Endothelial cell of umbilical vein (primary cell): Measurements from ENCODE around the gene PCDHA10. TPM values are rescaled to one million over a fixed set of nuclear protein-coding genes. Genes with fewer than 3 reads are reported as not detected.
"Not testable (repeated sequence)": the region's sequence is repeated elsewhere in the genome, so short reads cannot be mapped to it uniquely, and the experiment has no call there.

Source experiments
- BruUV-seq: library from RNA; stranded (reverse); fragments of 400-500 nt; replicated peaks from 2 replicates; lab custom pipeline; 2021; lab: Mats Ljungman, UMichigan
- CTCF ChIA-PET: fragments of 300-600, 350-600 bp; sonication (Branson Sonifier 250); formaldehyde crosslinking; loops from one replicate; lab custom pipeline; 2021; ENCODE audit warnings: antibody characterized with exemption, inconsistent platforms; lab: Charles Lee
- POLR2A ChIA-PET: fragments of 300-600, 350-600 bp; sonication (Branson Sonifier 250); formaldehyde crosslinking; loops from one replicate; lab custom pipeline; 2021; ENCODE audit warnings: antibody characterized with exemption, inconsistent platforms; lab: Charles Lee
- DNase-seq: peaks from one replicate; pipeline ENCODE4 v3.0.0-alpha.2; 2011; ENCODE audit warnings: low read depth, low spot score
- FAIRE-seq: peaks from 2 replicates; lab custom pipeline; 2011; peaks lifted over from hg19 to GRCh38; lab: Jason Lieb, UNC
- H2AFZ ChIP-seq: 2 replicates; pipeline ENCODE4 v1.6.0; 2012; ENCODE audit warnings: low read depth, low read length, control low read depth, inconsistent platforms
- H3K27ac ChIP-seq: 2 replicates; pipeline ENCODE4 v1.5.1; 2011; ENCODE audit warnings: low read depth, mild to moderate bottlenecking, control low read depth, low read length, moderate library complexity; ENCODE audit not compliant: insufficient read depth
- H3K27me3 ChIP-seq, 2 experiments: 2 replicates each; pipeline versions ENCODE4 v1.6.0 to v1.6.1; 2011; ENCODE audit warnings: low read length in 2 of 2, mixed read lengths in 1 of 2; ENCODE audit not compliant: control insufficient read depth in 2 of 2, insufficient read depth in 2 of 2
- H3K36me3 ChIP-seq, 2 experiments: 2 replicates in 1 of 2; 3 replicates in 1 of 2; pipeline ENCODE4 v1.5.1; 2011; ENCODE audit warnings: low read length in 2 of 2, mild to moderate bottlenecking in 1 of 2, moderate library complexity in 1 of 2; ENCODE audit not compliant: control insufficient read depth in 2 of 2, insufficient read depth in 2 of 2; ENCODE audit errors: extremely low read depth in 1 of 2
- H3K4me1 ChIP-seq: 3 replicates; pipeline ENCODE4 v1.5.1; 2011; ENCODE audit warnings: mild to moderate bottlenecking, low read length; ENCODE audit not compliant: control insufficient read depth, insufficient read depth; ENCODE audit errors: extremely low read depth
- H3K4me2 ChIP-seq: 2 replicates; pipeline ENCODE4 v1.6.1; 2011; ENCODE audit warnings: low read length, control low read depth, mixed read lengths; ENCODE audit not compliant: insufficient read depth
- H3K4me3 ChIP-seq, 3 experiments: fragments of 200-600 bp in 1 of 3; sonication (generic), shearing (Covaris generic) in 1 of 3; replicated peaks in 1 of 3; 2 replicates each; pipeline ENCODE4 v1.5.1; 2011 to 2016; ENCODE audit warnings: control low read depth in 3 of 3, low read length in 3 of 3, mild to moderate bottlenecking in 2 of 3, inconsistent platforms in 1 of 3, low read depth in 1 of 3, moderate library complexity in 1 of 3; ENCODE audit not compliant: insufficient read depth in 1 of 3
- H3K79me2 ChIP-seq: 2 replicates; pipeline ENCODE4 v1.6.0; 2012; ENCODE audit warnings: low read length, inconsistent platforms; ENCODE audit not compliant: control insufficient read depth, insufficient read depth
- H3K9ac ChIP-seq: replicated peaks from 2 replicates; pipeline ENCODE3; 2011; ENCODE audit warnings: low read length, control low read depth; ENCODE audit not compliant: insufficient read depth; ENCODE audit errors: extremely low read depth
- H3K9me1 ChIP-seq: replicated peaks from 3 replicates; pipeline ENCODE4 v1.6.0; 2011; ENCODE audit warnings: mild to moderate bottlenecking, low read length; ENCODE audit not compliant: control insufficient read depth, insufficient read depth; ENCODE audit errors: extremely low read depth
- H3K9me3 ChIP-seq: replicated peaks from 2 replicates; pipeline ENCODE4 v1.5.1; 2012; ENCODE audit warnings: low read length, inconsistent platforms; ENCODE audit not compliant: control insufficient read depth, insufficient read depth
- H4K20me1 ChIP-seq: replicated peaks from 2 replicates; pipeline ENCODE3; 2011; ENCODE audit warnings: mild to moderate bottlenecking, low read length; ENCODE audit not compliant: control insufficient read depth, insufficient read depth; ENCODE audit errors: extremely low read depth
- EZH2 ChIP-seq: IDR thresholded peaks from 2 replicates; pipeline ENCODE4 v1.6.1; 2012; ENCODE audit warnings: borderline replicate concordance, low read depth, mild to moderate bottlenecking, moderate library complexity, low read length, inconsistent platforms; ENCODE audit not compliant: severe bottlenecking
- FOS ChIP-seq: IDR thresholded peaks from 2 replicates; pipeline ENCODE4 v1.6.1; 2011; ENCODE audit warnings: mild to moderate bottlenecking, low read length, moderate library complexity, borderline replicate concordance; ENCODE audit not compliant: insufficient read depth
- GATA2 ChIP-seq: IDR thresholded peaks from 2 replicates; pipeline ENCODE4 v1.7.0; 2011; ENCODE audit warnings: low read depth, mild to moderate bottlenecking, moderate library complexity, mixed read lengths, low read length; ENCODE audit not compliant: insufficient read length, insufficient read depth
- JUN ChIP-seq: IDR thresholded peaks from 2 replicates; pipeline ENCODE4 v1.6.1; 2011; ENCODE audit warnings: borderline replicate concordance, low read depth; ENCODE audit not compliant: insufficient read length, insufficient read depth
- MYC ChIP-seq: IDR thresholded peaks from one replicate; pipeline ENCODE4 v1.6.1; 2011; ENCODE audit warnings: mild to moderate bottlenecking, low read depth, low read length
- POLR2A ChIP-seq: IDR thresholded peaks from 2 replicates; pipeline ENCODE4 v1.6.1; 2012; ENCODE audit warnings: low read depth, mild to moderate bottlenecking, control low read depth, low read length
- POLR2AphosphoS5 ChIP-seq: IDR thresholded peaks from 2 replicates; pipeline ENCODE4 v1.6.1; 2012; ENCODE audit warnings: low read depth, mild to moderate bottlenecking, control low read depth, low read length, moderate library complexity; ENCODE audit not compliant: insufficient read depth
- dilution Hi-C: fragments of 300-500 bp; cut with MboI; formaldehyde crosslinking; loops from one replicate; pipeline ENCODE4 v1.15.0; 2019; ENCODE audit warnings: low sequenced_read_pairs; ENCODE audit not compliant: extremely low pct_ligation_motif_present
- intact Hi-C: fragments of 100-400 bp; cut with micrococcal nuclease; formaldehyde crosslinking; loops from one replicate; pipeline ENCODE4 v1.10.0; 2022
- polyA plus RNA-seq, 4 experiments: library from polyadenylated mRNA; depleted of rRNA in 3 of 4; stranded (reverse) in 3 of 4; unstranded in 1 of 4; fragments of >200 nt; gene quantifications; 2 replicates each; pipeline versions ENCODE4 v1.2.1 to v1.2.3, GENCODE V29; 2011 to 2012; ENCODE audit warnings: missing spikeins in 1 of 4
- total RNA-seq: library from RNA; stranded (reverse); gene quantifications from 2 replicates; pipeline ENCODE4 v1.2.3, GENCODE V29; 2021
- TF ChIP-seq, protein P1 (sequence below), 2 donors: IDR thresholded peaks; 1 replicate in 1 of 2; 2 replicates in 1 of 2; pipeline ENCODE4 v1.5.1; 2011; ENCODE audit warnings: low read length in 2 of 2, mild to moderate bottlenecking in 2 of 2, moderate library complexity in 2 of 2, control low read depth in 1 of 2, inconsistent platforms in 1 of 2, low read depth in 1 of 2; ENCODE audit not compliant: insufficient read depth in 1 of 2; ENCODE audit errors: extremely low read depth in 1 of 2
- TF ChIP-seq, protein P2 (sequence below): IDR thresholded peaks from 2 replicates; pipeline ENCODE4 v1.6.1; 2011; ENCODE audit not compliant: insufficient read depth, insufficient read length

The PCDHA10 gene
- total and polyA plus RNA-seq, 2 donors (not counting 3 experiments of a cell fraction or from before 2014, with no cell fraction given): 0.11 to 0.18 TPM

GRCh38 chr5:140875085-140876065, 19.7 kb downstream of the PCDHA10 start, which contains the start of gene PCDHA12:
PCDHA12 (plus strand) TSS chr5:140875308; CDS start chr5:140875473, 165 bp downstream.
- BruUV-seq: no TSS peak
- no peak within 1 kb of the TSS for H3K4me3 ChIP-seq
- TF ChIP-seq EZH2 (no peak), FOS (no peak), GATA2 (no peak), MYC (no peak), POLR2AphosphoS5 (no peak), JUN (no peak), POLR2A (no peak)
- TF ChIP-seq, protein P1, sequence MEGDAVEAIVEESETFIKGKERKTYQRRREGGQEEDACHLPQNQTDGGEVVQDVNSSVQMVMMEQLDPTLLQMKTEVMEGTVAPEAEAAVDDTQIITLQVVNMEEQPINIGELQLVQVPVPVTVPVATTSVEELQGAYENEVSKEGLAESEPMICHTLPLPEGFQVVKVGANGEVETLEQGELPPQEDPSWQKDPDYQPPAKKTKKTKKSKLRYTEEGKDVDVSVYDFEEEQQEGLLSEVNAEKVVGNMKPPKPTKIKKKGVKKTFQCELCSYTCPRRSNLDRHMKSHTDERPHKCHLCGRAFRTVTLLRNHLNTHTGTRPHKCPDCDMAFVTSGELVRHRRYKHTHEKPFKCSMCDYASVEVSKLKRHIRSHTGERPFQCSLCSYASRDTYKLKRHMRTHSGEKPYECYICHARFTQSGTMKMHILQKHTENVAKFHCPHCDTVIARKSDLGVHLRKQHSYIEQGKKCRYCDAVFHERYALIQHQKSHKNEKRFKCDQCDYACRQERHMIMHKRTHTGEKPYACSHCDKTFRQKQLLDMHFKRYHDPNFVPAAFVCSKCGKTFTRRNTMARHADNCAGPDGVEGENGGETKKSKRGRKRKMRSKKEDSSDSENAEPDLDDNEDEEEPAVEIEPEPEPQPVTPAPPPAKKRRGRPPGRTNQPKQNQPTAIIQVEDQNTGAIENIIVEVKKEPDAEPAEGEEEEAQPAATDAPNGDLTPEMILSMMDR (IDR thresholded peaks at IDR 0.05; ENCODE audit: extremely low read depth in 1 of 2, insufficient read depth in 1 of 2, low read depth in 1 of 2, low read length in 2 of 2): no peak
- TF ChIP-seq, protein P2, sequence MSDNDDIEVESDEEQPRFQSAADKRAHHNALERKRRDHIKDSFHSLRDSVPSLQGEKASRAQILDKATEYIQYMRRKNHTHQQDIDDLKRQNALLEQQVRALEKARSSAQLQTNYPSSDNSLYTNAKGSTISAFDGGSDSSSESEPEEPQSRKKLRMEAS: no peak
- H3K9me3 ChIP-seq: no peaks in the 10 kb centered on the region
- H3K27me3 ChIP-seq: peaks cover 0 to 7% of the 10 kb centered on the region in 2 experiments
- no peak within 1 kb of the TSS for H3K4me2 ChIP-seq
- intact Hi-C loops (no loop called here), dilution Hi-C loops (no loop called here)
- H3K4me1 ChIP-seq: no peaks in the 10 kb centered on the region
- no peaks in the 10 kb centered on the region for H4K20me1 ChIP-seq
- no peak within 1 kb of the TSS for H3K9ac ChIP-seq
- H3K9me1 ChIP-seq: no peaks in the 10 kb centered on the region
- ChIA-PET CTCF (interaction anchor here (1.6 kb wide), 1 partner anchor 166 kb away, joined by 3 read pairs; no protein-coding TSS in a partner anchor), POLR2A (no interaction called here)
- H3K79me2 ChIP-seq: no peaks in the 10 kb centered on the region
- no peak within 1 kb of the TSS for H2AFZ ChIP-seq
- no peak within 1 kb of the TSS for H3K27ac ChIP-seq
- H3K36me3 ChIP-seq: no peaks in the 10 kb centered on the region
- DNase-seq (no peak), FAIRE-seq (no peak)

GRCh38 chr5:140876541-140877261, 21.0 kb downstream of the PCDHA10 start:
- DNase-seq, H3K9ac ChIP-seq, H3K27ac ChIP-seq, H3K36me3 ChIP-seq, BruUV-seq, dilution Hi-C loops, intact Hi-C loops, H3K79me2 ChIP-seq, FAIRE-seq, H3K4me2 ChIP-seq, H3K9me3 ChIP-seq, H2AFZ ChIP-seq, H4K20me1 ChIP-seq, H3K9me1 ChIP-seq, H3K4me3 ChIP-seq, H3K27me3 ChIP-seq, POLR2A ChIA-PET, H3K4me1 ChIP-seq: not testable (repeated sequence)
- CTCF ChIA-PET: interaction anchor here (1.6 kb wide), 1 partner anchor 164 kb away, joined by 3 read pairs; no protein-coding TSS in a partner anchor
